Esophagus muscularis mucosa (tissue), 4 donors: ENCODE measurements around the gene PRKRIP1. TPM values are rescaled to one million over a fixed set of nuclear protein-coding genes. Genes with fewer than 3 reads are reported as not detected.
"Not testable (repeated sequence)": the region's sequence is repeated elsewhere in the genome, so short reads cannot be mapped to it uniquely, and the experiment has no call there.

Source experiments
- DNase-seq: peaks from one replicate; pipeline ENCODE4 v3.0.0-alpha.2; 2017; ENCODE audit errors: extremely low spot score
- H3K27ac ChIP-seq, 4 donors: fragments of 200-600 bp; sonication (generic); replicated peaks in 1 of 4; 1 replicate in 3 of 4; 2 replicates in 1 of 4; pipeline ENCODE4 v1.5.1; 2016 to 2019; ENCODE audit warnings: mild to moderate bottlenecking in 1 of 4
- H3K27me3 ChIP-seq, 4 donors: fragments of 200-600 bp; sonication (generic); one replicate each; pipeline versions ENCODE4 v1.5.1 to v1.6.0; 2016 to 2019
- H3K36me3 ChIP-seq, 4 donors: fragments of 200-600 bp; sonication (generic); one replicate each; pipeline ENCODE4 v1.5.1; 2016 to 2019
- H3K4me1 ChIP-seq, 4 donors: fragments of 200-600 bp; sonication (generic); one replicate each; pipeline ENCODE4 v1.5.1; 2016 to 2019
- H3K4me3 ChIP-seq, 4 donors: fragments of 200-600 bp; sonication (generic); 1 replicate in 2 of 4; 2 replicates in 2 of 4; pipeline ENCODE4 v1.5.1; 2016 to 2019; ENCODE audit warnings: mild to moderate bottlenecking in 4 of 4, moderate library complexity in 1 of 4
- H3K9me3 ChIP-seq, 4 donors: fragments of 200-600 bp; sonication (generic); 1 replicate in 3 of 4; 2 replicates in 1 of 4; pipeline ENCODE4 v1.5.1; 2016 to 2019
- EP300 ChIP-seq: sonication (generic); formaldehyde crosslinking; IDR thresholded peaks from one replicate; pipeline ENCODE4 v1.6.1; 2017; ENCODE audit warnings: antibody characterized with exemption
- POLR2A ChIP-seq: fragments of 450-650 bp; IDR thresholded peaks from one replicate; pipeline ENCODE4 v1.6.1; 2017; ENCODE audit warnings: antibody characterized with exemption, moderate library complexity, mild to moderate bottlenecking, low read depth
- POLR2AphosphoS5 ChIP-seq, 2 donors: sonication (generic); formaldehyde crosslinking; IDR thresholded peaks; one replicate each; pipeline ENCODE4 v1.6.1; 2017; ENCODE audit warnings: antibody characterized with exemption in 2 of 2
- WGBS: methylation state at CpG from one replicate; pipeline ENCODE4 v1.1.5; 2018; 5-methylcytosine and 5-hydroxymethylcytosine counted together
- intact Hi-C: fragments of 100-400 bp; cut with DNase I; formaldehyde crosslinking; loops from one replicate; pipeline ENCODE4 v1.15.1; 2023
- total RNA-seq, 4 donors: library from RNA; depleted of rRNA; stranded (reverse); fragments of >200 nt; gene quantifications; one replicate each; pipeline versions ENCODE4 v1.1.0 to v1.2.1, GENCODE V29; 2016
- TF ChIP-seq, protein P1 (sequence below), 3 experiments: fragments of 200-600 bp in 2 of 3; fragments of 450-650 bp in 1 of 3; sonication (generic) in 2 of 3; IDR thresholded peaks; one replicate each; pipeline ENCODE4 v1.5.1; 2017 to 2019; ENCODE audit warnings: antibody characterized with exemption in 3 of 3, mild to moderate bottlenecking in 2 of 3, moderate library complexity in 1 of 3

The PRKRIP1 gene
- total RNA-seq, 4 donors from 2014 or later = 14.7 to 21.6 (median 19.2) TPM

DNA sequence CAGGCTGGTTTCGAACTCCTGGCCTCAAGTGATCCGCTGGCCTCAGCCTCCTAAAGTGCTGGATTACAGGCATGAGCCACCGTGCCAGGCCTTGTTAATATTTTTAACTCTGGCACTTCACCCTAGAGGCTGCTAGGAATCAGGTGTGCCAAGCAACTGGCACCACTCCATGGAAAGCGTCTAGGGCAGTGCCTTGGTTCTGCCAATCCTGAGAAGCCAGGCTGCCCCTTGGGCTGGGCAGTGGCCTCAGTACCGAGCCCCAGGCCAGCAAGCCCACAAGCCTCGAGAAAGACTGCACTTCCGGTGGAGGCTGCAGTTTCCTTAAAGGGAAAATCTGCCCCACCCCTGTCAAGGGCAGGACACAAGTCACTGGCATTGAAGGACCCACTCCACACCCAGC, 57.2 kb downstream of the PRKRIP1 start:
- no peaks in the 10 kb centered on the region for H3K9me3 ChIP-seq
- no peaks in the 10 kb centered on the region for H3K27me3 ChIP-seq
- TF ChIP-seq POLR2AphosphoS5 (IDR thresholded peaks at IDR 0.05) (no peak), EP300 (no peak), POLR2A (no peak)
- TF ChIP-seq, protein P1, sequence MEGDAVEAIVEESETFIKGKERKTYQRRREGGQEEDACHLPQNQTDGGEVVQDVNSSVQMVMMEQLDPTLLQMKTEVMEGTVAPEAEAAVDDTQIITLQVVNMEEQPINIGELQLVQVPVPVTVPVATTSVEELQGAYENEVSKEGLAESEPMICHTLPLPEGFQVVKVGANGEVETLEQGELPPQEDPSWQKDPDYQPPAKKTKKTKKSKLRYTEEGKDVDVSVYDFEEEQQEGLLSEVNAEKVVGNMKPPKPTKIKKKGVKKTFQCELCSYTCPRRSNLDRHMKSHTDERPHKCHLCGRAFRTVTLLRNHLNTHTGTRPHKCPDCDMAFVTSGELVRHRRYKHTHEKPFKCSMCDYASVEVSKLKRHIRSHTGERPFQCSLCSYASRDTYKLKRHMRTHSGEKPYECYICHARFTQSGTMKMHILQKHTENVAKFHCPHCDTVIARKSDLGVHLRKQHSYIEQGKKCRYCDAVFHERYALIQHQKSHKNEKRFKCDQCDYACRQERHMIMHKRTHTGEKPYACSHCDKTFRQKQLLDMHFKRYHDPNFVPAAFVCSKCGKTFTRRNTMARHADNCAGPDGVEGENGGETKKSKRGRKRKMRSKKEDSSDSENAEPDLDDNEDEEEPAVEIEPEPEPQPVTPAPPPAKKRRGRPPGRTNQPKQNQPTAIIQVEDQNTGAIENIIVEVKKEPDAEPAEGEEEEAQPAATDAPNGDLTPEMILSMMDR (IDR thresholded peaks at IDR 0.05) = no peak
- no peak for DNase-seq
- no peak overlapping the region for H3K27ac ChIP-seq
- intact Hi-C loops = no loop called here
- 94% methylated on average over 5 of the region's 7 CpGs for WGBS
- H3K4me3 ChIP-seq = no peak overlapping the region
- no peaks in the 10 kb centered on the region for H3K4me1 ChIP-seq
- peaks cover 20 to 35% (median 34%) of the 10 kb centered on the region in 4 donors for H3K36me3 ChIP-seq

DNA sequence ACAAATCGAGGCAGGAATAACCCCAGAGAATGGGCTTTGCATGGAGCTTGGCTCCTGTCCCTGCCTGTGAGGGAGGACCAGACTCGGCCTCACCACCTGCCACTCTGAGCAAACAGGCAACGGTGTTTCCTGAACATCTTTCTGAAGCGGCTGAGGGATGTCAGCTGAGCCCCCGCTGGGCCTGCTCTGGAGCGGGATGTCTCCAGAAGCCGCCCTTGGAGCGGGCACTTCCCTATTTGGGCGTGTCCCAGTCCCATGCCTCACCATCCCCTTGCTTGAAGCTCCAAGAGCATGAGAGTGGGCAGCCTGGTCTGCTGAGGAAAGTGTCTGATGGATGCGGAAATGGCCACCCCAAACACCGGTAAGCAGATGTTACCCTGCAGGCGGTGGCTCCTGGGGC, 58.3 kb downstream of the PRKRIP1 start:
- no peak for DNase-seq
- intact Hi-C loops = no loop called here
- no peaks in the 10 kb centered on the region for H3K4me1 ChIP-seq
- H3K27me3 ChIP-seq = no peaks in the 10 kb centered on the region
- no peak overlapping the region for H3K27ac ChIP-seq
- WGBS = 94% methylated on average over 4 of the region's 12 CpGs
- no peak overlapping the region for H3K4me3 ChIP-seq
- H3K9me3 ChIP-seq = no peaks in the 10 kb centered on the region
- peaks cover 20 to 46% (median 45%) of the 10 kb centered on the region in 4 donors for H3K36me3 ChIP-seq
- TF ChIP-seq POLR2A = no peak
- no peak for TF ChIP-seq EP300
- TF ChIP-seq, protein P1 (IDR thresholded peaks at IDR 0.05) = no peak
- no peak for TF ChIP-seq POLR2AphosphoS5 (IDR thresholded peaks at IDR 0.05)

DNA sequence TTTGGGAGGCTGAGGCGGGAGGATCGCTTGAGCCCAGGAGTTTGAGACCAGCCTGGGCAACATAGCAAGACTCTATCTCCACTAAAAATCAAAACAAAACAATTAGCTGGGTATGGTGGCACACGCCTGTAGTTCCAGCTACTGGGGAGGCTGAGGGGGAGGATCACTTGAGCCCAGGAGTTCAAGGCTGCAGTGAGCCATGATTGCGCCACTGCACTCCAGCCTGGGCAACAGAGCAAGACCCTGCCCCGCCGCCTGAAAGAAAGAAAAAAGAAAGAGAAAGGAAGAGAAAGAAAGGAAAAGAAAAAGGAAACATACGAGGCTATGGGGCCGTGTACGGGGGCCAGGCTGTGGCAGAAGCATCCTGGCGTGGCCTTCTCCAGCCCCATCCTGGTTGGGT, 58.8 kb downstream of the PRKRIP1 start:
- H3K9me3 ChIP-seq, H3K4me1 ChIP-seq, H3K27ac ChIP-seq, H3K4me3 ChIP-seq, intact Hi-C loops, DNase-seq, H3K27me3 ChIP-seq: not testable (repeated sequence)
- WGBS = 93% methylated on average over 9 of the region's 10 CpGs
- peaks cover 20 to 49% (median 47%) of the 10 kb centered on the region in 4 donors for H3K36me3 ChIP-seq

DNA sequence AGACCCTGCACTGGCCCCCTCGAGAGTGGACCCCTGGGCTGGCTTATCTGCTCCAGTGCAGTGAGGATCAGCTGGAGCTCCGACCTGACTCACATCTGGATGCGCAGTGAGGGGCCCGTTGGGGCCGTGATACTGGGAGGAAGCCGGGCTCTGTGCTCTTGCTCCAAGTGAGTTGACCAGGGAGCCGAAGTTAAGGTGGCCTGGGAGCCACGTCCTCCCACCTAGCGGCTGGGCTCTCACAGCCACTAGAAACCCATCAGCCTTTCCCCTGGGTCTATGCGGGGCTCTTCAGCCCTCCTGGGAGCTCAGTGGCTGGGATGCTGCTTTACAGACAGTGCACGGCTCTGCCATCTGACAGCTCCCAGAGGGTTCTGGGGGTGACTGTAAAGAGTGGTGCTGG, 59.4 kb downstream of the PRKRIP1 start:
- no peak for DNase-seq
- Histone ChIP-seq H3K27ac (no peak overlapping the region), H3K27me3 (no peaks in the 10 kb centered on the region), H3K4me3 (no peak overlapping the region), H3K9me3 (no peaks in the 10 kb centered on the region), H3K4me1 (no peaks in the 10 kb centered on the region), H3K36me3 (peaks cover 20 to 51% (median 49%) of the 10 kb centered on the region in 4 donors)
- WGBS = 77% methylated on average over 2 of the region's 11 CpGs
- intact Hi-C loops = no loop called here
- no peak for TF ChIP-seq EP300
- TF ChIP-seq, protein P1 (IDR thresholded peaks at IDR 0.05) = no peak
- no peak for TF ChIP-seq POLR2AphosphoS5 (IDR thresholded peaks at IDR 0.05)
- TF ChIP-seq POLR2A = no peak

DNA sequence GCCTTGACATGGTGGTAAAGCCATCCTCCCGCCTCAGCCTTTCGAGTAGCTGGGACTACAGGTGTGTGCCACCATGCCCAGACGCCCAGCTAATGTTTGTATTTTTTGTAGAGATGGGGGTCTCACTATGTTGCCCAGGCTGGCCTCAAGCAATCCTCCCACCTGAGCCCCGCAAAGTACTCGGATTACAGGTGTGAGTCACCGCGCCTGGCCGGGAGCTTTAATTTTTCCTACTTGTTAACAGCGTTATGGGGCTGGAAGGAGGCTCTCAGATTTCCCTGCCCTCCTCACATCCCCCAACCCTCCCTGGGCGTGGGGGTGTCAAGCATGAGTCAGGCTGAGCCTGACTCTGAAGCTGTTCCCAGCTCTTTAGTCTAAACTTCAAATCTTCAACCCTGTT, 60.2 kb downstream of the PRKRIP1 start:
- H3K36me3 ChIP-seq = peaks cover 20 to 51% (median 49%) of the 10 kb centered on the region in 4 donors
- intact Hi-C loops = no loop called here
- no peak for TF ChIP-seq POLR2AphosphoS5 (IDR thresholded peaks at IDR 0.05)
- TF ChIP-seq POLR2A = no peak
- TF ChIP-seq EP300 = no peak
- TF ChIP-seq, protein P1 (IDR thresholded peaks at IDR 0.05) = no peak
- DNase-seq = no peak
- no peaks in the 10 kb centered on the region for H3K27me3 ChIP-seq
- no peak overlapping the region for H3K4me3 ChIP-seq
- no peak overlapping the region for H3K27ac ChIP-seq
- no peaks in the 10 kb centered on the region for H3K9me3 ChIP-seq
- no peaks in the 10 kb centered on the region for H3K4me1 ChIP-seq
- WGBS = 77% methylated on average over 10 of the region's 10 CpGs
